Muscle layer of colon (tissue), 2 donors: Measurements from ENCODE around the gene ADAM15.

Experiments
- H3K27ac ChIP-seq: one replicate; pipeline ENCODE4 v1.7.0; 2013; ENCODE audit warnings: low read depth, mild to moderate bottlenecking, low read length, moderate library complexity
- H3K27me3 ChIP-seq, 2 donors: one replicate each; pipeline ENCODE4 v1.7.0; 2013; ENCODE audit warnings: low read length in 2 of 2, mild to moderate bottlenecking in 2 of 2; ENCODE audit not compliant: insufficient read depth in 2 of 2, control insufficient read depth in 1 of 2
- H3K36me3 ChIP-seq: one replicate; pipeline ENCODE4 v1.7.0; 2013; ENCODE audit warnings: mild to moderate bottlenecking, low read length; ENCODE audit not compliant: insufficient read depth
- H3K4me1 ChIP-seq: one replicate; pipeline ENCODE4 v1.7.0; 2013; ENCODE audit warnings: mild to moderate bottlenecking, low read length; ENCODE audit not compliant: insufficient read depth
- H3K4me3 ChIP-seq, 2 donors: one replicate each; pipeline ENCODE4 v1.7.0; 2013; ENCODE audit warnings: low read length in 2 of 2, low read depth in 1 of 2, mild to moderate bottlenecking in 1 of 2, moderate library complexity in 1 of 2
- H3K9ac ChIP-seq: one replicate; pipeline ENCODE4 v1.7.0; 2013; ENCODE audit warnings: low read length
- H3K9me3 ChIP-seq: one replicate; pipeline ENCODE4 v1.7.0; 2013; ENCODE audit warnings: mild to moderate bottlenecking, low read length
- donor health status: abdominal sarcoma.
- donor health status: Adenocarcinoma of cecum.

The ADAM15 gene

DNA sequence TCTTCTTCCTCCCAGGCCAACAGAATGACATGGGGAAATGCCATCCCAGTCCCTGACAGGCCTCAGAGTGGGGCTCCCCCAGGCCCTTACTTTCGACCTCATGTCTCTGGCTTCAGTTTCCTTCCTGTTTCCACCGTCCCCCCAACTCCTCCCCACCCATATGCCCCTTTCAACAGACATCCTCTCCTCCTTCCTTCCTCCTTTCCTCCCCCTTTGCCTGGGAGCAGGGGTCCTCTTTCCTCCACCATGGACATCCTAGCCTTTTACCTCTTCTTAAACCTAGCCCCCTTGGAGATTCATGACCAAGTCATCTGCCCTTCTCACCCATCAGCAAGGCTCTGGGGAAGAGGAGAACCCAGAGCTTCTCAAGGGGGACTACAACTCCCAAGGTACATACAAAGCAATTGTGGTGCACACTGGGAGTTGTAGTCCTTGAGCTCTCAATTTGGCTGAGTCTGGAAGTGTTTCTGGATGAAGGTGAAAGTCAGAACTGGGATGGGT lies 44.5 kb upstream of the ADAM15 start:
- peak overlapping the region in 1 of 2 donors; percentile 50 for H3K4me3 ChIP-seq
- no peaks in the 10 kb centered on the region for H3K27me3 ChIP-seq
- H3K9me3 ChIP-seq = no peaks in the 10 kb centered on the region
- peaks cover 63% of the 10 kb centered on the region for H3K4me1 ChIP-seq
- H3K36me3 ChIP-seq = no peaks in the 10 kb centered on the region
- H3K9ac ChIP-seq = peak overlapping the region; percentile 14
- peak overlapping the region; percentile 97 for H3K27ac ChIP-seq

GRCh38 chr1:155007251-155007828 lies 43.8 kb upstream of the ADAM15 start:
- H3K27ac ChIP-seq = peak overlapping the region; percentile 97
- H3K4me1 ChIP-seq = peaks cover 70% of the 10 kb centered on the region
- no peaks in the 10 kb centered on the region for H3K36me3 ChIP-seq

GRCh38 chr1:155008015-155008941 lies 42.8 kb upstream of the ADAM15 start:
- Histone ChIP-seq H3K4me1 (peaks cover 75% of the 10 kb centered on the region), H3K4me3 (peak overlapping the region in 1 of 2 donors; percentile 50), H3K36me3 (no peaks in the 10 kb centered on the region), H3K9me3 (no peaks in the 10 kb centered on the region), H3K9ac (no peak overlapping the region), H3K27me3 (no peaks in the 10 kb centered on the region), H3K27ac (peak overlapping the region; percentile 97)

More at GRCh38 chr1:155007251-155007828, 43.8 kb upstream of the ADAM15 start:
- no peaks in the 10 kb centered on the region for H3K27me3 ChIP-seq
- peak overlapping the region in 1 of 2 donors; percentile 50 for H3K4me3 ChIP-seq
- H3K9me3 ChIP-seq = no peaks in the 10 kb centered on the region
- H3K9ac ChIP-seq = no peak overlapping the region

DNA sequence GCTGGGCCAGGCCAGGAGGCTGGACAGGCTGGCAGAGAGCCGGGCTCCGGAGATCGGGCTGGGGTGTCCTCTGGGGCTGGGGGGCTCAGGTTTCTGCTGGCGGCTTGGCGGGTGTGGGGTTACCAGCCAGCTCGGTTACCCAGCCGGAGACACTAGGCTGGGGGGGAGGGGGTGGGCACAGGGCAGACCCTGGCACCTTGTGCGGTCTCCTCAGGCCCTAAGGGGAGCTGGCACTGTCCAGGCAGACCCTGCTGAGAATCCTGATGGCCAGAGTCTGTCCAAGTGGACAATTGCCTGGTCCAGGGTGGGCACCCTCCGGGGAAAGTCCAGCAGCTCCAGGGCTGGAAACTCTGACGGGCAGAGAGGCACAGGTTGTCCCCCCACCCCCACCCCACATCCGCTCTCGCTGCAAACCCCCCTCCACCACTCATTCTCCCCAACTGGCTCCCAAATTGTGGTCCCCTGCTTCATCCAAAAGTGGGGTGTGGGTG lies 41.9 kb upstream of the ADAM15 start:
- Histone ChIP-seq H3K27me3 (no peaks in the 10 kb centered on the region), H3K36me3 (peaks cover 5% of the 10 kb centered on the region), H3K9ac (no peak overlapping the region), H3K9me3 (no peaks in the 10 kb centered on the region), H3K4me1 (peaks cover 72% of the 10 kb centered on the region), H3K4me3 (no peak overlapping the region), H3K27ac (peak overlapping the region; percentile 97)

DNA sequence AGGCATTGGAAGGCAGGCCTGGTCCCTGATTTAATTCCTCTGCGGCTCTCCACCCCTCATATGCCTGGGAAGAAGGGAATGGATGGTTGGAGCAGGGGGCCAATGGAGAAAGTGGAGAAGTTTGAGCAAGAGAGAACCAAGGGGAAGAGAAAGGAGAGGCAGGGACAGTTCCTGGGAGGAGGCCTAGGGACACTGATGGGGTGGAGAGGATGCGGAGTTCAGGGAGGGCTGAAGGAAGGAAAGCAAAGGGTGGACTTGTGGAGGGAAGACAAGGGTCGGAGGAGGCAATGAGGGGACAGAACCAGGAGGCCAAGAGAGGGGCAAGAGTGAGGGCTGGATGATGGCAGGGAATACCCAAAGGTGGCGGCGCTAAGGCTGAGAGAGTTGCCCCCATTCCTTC lies 41.4 kb upstream of the ADAM15 start:
- Histone ChIP-seq H3K4me1 (peaks cover 67% of the 10 kb centered on the region), H3K27ac (no peak overlapping the region)

DNA sequence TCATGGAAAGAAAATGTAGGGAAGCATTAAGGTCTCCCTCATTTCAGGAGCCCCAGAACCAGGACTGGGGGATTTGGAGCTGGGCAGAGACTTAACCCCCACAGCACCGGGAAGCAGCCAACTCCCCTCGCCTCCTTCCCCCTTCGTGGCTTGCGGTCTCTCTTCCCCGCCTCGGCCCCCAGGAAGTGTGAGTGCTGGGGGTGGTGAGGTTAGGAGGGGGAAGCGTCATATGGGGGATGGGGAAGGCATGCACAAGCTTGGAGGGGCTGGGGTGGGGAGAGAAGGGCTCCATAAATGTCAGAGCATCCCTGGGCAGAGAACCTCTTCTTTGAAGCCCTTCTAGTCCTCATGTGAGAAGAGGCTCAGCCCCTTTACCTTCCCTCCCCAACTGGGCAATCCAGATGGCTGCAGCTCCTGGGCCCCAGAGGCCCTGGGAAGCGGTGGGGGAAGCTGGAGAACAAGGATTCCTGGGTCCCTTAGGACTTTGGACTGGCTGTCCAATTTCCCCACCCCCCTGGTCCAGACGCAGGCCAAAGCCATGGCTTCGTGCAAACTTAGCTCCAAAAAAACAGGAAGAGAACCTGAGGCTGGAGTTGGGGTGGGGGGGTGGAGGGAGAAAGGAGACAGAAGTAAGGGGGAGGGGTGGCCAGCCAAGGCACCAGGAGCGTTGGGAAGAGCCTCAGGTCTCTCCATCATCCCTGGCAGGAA lies 40.8 kb upstream of the ADAM15 start:
- Histone ChIP-seq H3K27me3 (no peaks in the 10 kb centered on the region), H3K4me1 (peaks cover 61% of the 10 kb centered on the region), H3K4me3 (no peak overlapping the region), H3K9me3 (no peaks in the 10 kb centered on the region), H3K9ac (no peak overlapping the region), H3K27ac (no peak overlapping the region), H3K36me3 (peaks cover 16% of the 10 kb centered on the region)

More for the DNA sequence above, 41.4 kb upstream of the ADAM15 start:
- Histone ChIP-seq H3K9me3 (no peaks in the 10 kb centered on the region), H3K27me3 (no peaks in the 10 kb centered on the region), H3K36me3 (peaks cover 10% of the 10 kb centered on the region), H3K9ac (no peak overlapping the region), H3K4me3 (no peak overlapping the region)

- Histone ChIP-seq H3K36me3 (peaks cover 22% of the 10 kb centered on the region), H3K9me3 (no peaks in the 10 kb centered on the region), H3K27ac (peak overlapping the region; percentile 52), H3K4me3 (no peak overlapping the region), H3K27me3 (no peaks in the 10 kb centered on the region), H3K9ac (no peak overlapping the region), H3K4me1 (peaks cover 55% of the 10 kb centered on the region)
Measured at GRCh38 chr1:155011004-155011416, 40.1 kb upstream of the ADAM15 start.

- Histone ChIP-seq H3K27me3 (no peaks in the 10 kb centered on the region), H3K4me1 (peaks cover 51% of the 10 kb centered on the region), H3K27ac (peak overlapping the region; percentile 52), H3K4me3 (no peak overlapping the region), H3K9ac (no peak overlapping the region), H3K9me3 (no peaks in the 10 kb centered on the region), H3K36me3 (peaks cover 23% of the 10 kb centered on the region)
Measured at GRCh38 chr1:155011437-155012025, 39.6 kb upstream of the ADAM15 start.

GRCh38 chr1:155012026-155012546 lies 39.0 kb upstream of the ADAM15 start:
- H3K4me1 ChIP-seq = peaks cover 51% of the 10 kb centered on the region
- no peaks in the 10 kb centered on the region for H3K27me3 ChIP-seq
- peaks cover 23% of the 10 kb centered on the region for H3K36me3 ChIP-seq
- peak overlapping the region; percentile 57 for H3K27ac ChIP-seq
- H3K9me3 ChIP-seq = no peaks in the 10 kb centered on the region
- no peak overlapping the region for H3K4me3 ChIP-seq
- no peak overlapping the region for H3K9ac ChIP-seq

GRCh38 chr1:155012776-155013602 lies 38.1 kb upstream of the ADAM15 start:
- Histone ChIP-seq H3K36me3 (peaks cover 23% of the 10 kb centered on the region), H3K27me3 (no peaks in the 10 kb centered on the region), H3K4me1 (peaks cover 45% of the 10 kb centered on the region), H3K4me3 (no peak overlapping the region), H3K27ac (peak overlapping the region; percentile 57), H3K9ac (no peak overlapping the region), H3K9me3 (no peaks in the 10 kb centered on the region)
